HT1080 (cell line): ENCODE results near the gene ECM1. TPM values are rescaled to one million over a fixed set of nuclear protein-coding genes. Genes with fewer than 3 reads are reported as not detected.

ENCODE experiments used
- DNase-seq: peaks from one replicate; pipeline ENCODE4 v3.0.0-alpha.2; 2015; ENCODE audit warnings: low read depth
- total RNA-seq: library from RNA; depleted of rRNA; stranded (reverse); fragments of >200 nt; shearing (Covaris generic); gene quantifications from 2 replicates; pipeline ENCODE4 v1.2.3, GENCODE V29; 2014

Gene ECM1
- total RNA-seq, 1 experiment from 2014 or later, result 17.7 TPM

DNA sequence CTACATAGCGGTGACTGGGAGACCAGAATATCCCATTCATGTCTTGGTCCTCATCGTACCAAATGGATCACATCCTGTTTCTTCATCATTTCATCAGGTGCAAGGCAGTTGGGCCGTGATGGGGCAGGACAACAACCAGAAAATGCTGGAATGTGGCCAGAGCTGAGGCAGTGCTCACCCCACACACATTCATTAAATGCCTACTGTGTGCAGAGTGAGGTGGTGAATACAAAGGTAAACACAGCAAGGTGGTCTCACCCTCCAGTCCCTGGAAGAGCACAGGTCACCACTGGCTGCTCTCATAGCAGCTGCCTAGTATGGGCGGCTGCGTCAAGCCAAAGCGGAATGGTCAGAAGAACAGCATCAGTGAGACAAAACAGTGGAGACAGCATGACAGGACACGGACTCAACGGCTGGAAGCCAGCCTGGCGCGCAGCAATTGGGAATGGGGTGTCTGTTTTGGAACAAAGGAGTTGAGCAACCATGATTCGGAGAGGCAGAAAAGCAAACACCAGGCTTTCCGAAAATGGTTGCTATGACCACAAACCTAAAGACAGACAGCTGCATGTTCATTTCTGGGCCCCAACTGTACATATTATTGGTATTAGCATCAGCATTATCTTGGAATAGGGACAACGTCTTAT is 35.7 kb downstream of the ECM1 start:
- DNase-seq, result no peak

DNA sequence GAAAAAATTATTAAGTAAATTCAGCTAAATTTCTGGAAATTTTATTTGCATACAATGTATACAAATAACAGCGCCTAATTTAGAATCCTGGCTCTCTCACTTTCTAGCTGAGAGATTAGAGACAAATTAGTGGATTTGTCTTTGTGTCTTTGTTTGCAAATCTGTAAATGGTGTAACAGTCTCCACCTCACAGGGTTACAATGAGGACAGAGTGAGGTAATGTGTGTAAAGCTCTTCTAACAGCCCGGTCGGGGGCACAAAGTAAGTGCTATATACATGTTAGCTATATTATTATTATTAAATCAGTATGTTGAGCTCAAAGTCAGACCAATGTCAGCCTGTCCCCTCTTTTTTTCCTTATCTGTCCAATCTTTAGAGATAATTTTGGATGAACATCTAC is 36.3 kb downstream of the ECM1 start:
- DNase-seq, result no peak

DNA sequence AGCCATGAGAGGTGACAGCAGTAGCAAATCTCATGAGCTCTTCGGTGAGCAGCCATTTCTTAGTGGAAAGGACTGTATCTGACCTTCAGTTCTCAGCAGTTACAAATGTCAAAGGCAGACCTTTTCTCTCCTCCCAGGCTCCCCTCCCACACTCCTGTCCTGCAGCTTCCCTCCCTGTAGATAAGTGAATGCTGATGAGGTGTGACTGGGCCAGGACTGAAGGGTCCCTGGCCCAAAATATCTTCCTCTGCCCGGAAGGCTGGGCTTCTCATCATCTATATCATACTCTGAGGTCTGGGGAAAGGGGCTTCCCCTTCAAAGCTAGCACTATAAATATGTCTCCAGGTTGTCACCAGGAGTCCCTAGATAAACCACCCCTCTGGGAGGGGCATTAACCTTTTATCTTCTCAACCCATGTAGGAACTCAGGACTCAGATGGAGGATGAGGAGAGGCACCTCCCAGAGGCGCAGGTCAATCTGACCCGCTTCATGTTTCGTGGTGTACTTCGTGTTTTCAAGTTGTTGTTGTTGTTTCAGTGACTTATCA is 37.6 kb downstream of the ECM1 start:
- DNase-seq, result no peak

DNA sequence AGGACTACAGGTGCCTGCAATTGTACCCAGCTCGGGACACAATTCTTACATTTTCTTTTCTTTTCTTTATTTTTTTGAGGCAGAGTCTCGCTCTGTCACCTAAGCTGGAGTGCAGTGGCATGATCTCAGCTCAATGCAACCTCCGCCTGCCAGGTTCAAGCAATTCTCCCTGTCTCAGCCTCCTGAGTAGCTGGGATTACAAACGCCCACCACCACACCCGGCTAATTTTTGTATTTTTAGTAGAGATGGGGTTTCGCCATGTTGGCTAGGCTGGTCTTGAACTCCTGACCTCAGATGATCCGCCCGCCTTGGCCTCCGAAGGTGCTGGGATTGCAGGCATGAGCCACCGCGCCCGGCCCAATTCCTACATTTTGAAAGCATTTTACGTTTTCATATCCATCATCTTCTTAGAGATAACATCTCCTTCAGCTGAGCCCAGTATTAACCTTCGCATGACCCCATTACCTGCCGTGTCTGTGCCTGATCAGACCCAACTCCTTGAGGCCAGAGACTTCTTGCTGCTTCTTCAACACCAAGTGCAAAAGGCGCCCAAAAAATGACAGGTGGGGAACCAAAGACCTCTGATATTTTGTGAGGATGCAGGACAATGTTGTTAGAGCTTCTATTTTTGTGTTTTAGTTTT is 38.5 kb downstream of the ECM1 start:
- DNase-seq, result no peak

DNA sequence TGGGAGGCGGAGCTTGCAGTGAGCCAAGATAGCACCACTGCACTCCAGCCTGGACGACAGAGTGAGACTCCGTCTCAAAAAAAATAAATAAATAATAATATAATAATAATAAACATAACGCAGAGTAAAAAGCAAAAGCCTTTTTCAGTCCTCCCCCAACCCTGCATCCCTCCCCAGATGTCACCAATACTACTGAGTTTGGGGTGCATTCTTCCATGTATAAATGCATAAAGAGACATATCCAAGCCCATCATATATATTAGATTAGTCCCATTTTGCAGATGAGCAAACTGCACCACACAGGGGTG is 40.4 kb downstream of the ECM1 start:
- DNase-seq, result no peak

DNA sequence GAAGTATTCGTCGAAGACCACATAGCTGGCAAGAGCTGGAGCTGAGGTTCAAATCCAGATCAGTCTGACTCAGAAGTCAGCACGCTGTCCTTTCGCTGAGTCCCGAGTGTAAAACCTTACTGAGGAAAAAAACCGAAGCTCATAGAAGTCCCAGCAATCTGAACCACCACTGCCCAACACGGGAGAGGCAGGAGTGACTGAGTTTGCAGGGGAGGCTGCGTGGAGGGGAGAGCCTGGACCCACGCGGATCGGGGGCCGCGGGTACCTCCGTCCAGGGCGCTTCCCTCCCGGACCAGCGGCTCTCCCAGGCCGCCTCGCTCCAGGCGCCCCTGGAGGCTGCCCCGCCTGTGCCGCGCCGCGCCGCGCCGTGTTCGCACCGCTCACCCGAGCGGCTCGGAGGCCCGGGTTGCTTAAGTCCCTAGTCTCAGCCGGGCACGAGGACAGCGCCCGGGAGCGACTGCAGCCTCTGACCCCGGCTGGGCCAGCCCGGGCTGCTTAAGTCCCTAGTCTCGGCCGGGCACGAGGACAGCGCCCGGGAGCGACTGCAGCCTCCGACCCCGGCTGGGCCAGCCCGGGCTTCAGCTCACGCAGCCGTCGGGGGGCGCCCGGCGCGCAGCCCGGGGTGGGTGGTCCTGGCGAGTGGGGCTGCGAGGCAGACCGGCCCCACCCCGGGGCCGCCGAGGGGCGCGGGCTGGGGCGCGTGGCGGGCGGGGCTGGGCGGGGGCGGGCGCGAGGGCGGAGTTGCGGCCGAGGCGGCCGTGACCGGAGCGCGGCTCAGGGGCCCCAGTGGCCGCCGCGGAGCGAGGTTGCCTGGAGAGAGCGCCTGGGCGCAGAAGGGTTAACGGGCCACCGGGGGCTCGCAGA is 41.0 kb downstream of the ECM1 start, which contains the start of gene ADAMTSL4:
Gene ADAMTSL4, plus strand, starts transcription at position 777 of the 864 bp plus-strand sequence. CDS start 2,881 bp downstream, outside the sequence.
- DNase-seq, result peak; percentile 52

DNA sequence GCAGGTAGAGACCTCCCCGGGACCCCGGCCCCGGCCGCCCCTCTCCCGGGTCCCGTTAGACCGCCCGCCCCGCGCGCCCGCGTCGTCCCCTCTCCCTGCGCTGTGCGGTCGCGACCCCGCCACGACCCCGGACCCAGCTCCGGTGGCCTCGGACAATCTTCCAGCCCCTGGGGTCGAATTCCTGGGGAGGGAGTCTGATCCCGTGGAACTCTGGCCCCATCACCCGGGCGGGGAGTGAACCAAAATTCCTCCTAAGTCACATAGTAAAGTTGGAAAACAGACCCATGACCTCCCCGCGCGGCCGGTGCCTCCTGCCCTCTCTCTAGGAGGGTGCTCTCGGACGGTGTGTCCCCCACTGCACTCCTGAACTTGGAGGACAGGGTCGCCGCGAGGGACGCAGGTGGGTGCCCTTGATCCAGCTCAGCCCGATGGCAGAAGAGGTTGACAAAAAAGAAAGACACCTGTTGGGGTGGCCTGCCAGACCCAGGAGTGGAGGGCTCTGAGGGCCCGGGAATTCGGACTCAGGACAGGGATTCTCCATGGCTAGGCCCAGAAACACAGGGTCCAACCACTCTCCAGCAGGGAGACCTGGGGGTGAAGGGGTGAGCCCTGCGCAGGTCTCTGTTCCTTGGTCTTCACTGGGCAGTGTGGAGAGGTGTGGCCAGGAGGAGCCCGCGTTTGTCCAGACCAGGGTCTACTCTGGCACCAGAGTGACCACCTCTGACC is 41.8 kb downstream of the ECM1 start:
- DNase-seq, result no peak

DNA sequence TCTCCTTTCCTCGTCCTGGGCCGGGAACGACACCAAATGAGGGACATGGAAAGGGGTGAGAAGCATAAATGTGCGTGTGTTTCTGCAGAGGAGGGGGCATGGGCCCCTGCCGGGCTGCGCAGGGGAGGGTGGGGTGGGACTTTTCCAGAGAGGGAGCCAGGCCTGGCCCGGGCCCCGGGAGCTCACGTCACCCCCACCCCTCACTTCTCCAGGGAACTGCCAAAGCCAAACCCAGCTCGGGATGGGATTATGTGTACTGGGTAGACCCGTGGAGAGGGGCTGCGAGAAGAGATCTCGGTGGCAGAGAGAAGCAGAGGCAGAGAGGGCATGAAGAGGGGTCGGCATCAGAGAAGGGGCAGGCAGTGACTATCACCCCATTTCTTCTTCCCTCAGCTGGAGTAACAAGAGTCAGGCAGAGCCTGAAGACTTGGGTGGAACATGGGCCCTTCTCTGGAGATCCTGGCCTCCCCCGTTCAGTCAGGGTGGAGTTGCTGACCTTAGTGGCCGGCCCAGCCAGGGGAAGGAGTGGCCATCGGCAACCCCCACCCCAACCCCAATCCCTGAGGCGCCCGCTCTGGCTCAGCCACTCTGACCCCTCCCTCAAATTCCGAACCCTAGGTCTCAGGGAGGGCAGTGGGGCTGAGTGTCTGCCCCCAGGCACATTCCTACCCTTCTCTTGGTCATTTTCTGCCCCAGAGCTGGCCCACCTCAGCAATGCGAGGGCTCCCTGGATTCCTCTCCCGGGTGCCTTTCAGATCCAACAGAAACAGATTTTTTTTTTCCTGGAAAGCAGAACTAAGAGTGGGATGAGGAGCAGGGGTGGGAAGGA is 42.5 kb downstream of the ECM1 start:
- no peak for DNase-seq

DNA sequence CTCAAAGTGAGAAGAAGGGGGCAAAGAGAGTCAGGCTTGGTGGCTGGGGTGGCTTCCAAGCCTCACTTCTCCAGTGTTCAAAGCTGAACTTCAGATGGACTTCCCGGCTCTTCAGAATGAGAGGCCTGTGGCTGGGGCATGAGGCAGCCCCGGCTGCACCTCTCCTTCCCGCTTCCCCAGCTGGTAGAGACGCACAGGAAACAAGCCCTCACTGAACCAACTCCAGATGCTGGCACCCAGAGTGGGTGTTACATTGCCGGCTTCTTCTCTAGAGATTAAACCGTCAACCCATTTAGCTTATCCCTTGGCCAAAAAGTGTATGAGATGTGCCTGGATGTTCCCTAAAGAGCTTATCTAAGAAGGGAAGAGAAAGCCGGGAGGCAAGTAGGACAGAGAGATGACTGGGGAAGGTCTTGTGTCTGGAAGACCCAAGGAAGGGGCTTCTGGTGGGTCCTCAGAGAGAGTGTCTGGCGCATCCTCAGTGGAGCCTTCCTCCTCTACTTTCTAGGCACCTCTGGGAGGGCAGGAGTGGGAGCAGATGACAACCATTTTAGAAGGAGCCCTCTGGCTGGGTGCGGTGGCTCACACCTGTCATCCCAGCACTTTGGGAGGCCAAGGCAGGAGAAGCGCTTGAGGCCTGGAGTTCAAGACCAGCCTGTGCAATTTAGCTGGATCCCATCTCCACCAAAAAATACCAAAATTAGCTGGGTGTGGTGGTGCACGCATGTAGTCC is 43.3 kb downstream of the ECM1 start:
- DNase-seq, result no peak

DNA sequence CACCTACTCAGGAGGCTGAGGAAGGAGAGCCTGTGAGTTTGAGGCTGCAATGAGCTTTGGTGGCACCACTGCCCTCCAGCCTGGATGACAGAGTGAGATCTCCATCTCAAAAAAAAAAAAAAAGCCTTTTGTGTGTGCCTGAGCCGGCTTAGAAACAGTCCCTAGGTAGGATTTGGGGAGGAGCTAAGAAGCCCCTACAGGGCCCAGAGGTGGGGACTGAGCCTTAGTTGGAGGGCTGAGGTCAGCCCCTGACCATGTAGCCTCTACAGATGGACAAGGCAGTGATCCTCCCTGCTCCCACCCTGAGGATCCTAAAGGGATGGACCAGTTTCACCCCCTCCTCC is 43.8 kb downstream of the ECM1 start:
- DNase-seq, result no peak

DNA sequence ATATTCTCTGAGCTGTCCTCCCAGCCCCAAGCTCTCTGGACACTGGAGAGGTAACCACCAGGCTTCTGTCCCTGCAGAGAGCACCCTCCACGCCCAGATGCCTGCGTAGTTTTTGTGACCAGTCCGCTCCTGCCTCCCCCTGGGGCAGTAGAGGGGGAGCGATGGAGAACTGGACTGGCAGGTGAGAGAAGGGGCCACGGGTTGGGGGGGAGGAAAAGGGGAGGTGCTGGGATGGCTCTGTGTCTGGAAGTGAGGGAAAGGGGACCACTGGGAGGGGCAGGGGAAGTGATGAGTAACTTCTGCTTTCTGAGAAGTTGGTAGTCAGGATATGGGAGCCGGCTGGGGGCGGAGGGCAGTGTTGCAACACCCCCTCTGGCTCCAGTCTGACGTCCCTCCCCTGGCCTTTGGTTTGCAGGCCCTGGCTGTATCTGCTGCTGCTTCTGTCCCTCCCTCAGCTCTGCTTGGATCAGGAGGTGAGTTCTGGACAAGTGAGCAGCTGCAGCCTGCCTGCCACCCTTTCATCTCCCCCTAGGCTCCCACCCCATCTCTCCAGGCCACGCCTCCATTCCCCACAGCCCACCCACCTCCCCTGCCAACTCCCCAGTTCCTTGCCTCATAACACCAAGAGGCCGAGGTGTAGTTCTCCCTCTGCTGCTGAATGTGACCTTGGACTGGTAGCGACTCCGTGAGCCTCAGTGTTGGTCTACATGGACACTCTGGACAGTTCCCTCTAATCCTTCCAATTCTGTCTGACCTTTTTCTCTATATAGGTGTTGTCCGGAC is 44.4 kb downstream of the ECM1 start:
- DNase-seq, result peak; percentile 94

DNA sequence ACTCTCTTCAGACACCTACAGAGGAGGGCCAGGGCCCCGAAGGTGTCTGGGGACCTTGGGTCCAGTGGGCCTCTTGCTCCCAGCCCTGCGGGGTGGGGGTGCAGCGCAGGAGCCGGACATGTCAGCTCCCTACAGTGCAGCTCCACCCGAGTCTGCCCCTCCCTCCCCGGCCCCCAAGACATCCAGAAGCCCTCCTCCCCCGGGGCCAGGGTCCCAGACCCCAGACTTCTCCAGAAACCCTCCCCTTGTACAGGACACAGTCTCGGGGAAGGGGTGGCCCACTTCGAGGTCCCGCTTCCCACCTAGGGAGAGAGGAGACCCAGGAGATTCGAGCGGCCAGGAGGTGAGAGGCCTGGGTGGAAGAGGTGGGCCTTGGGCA is 45.0 kb downstream of the ECM1 start:
- DNase-seq, result no peak

DNA sequence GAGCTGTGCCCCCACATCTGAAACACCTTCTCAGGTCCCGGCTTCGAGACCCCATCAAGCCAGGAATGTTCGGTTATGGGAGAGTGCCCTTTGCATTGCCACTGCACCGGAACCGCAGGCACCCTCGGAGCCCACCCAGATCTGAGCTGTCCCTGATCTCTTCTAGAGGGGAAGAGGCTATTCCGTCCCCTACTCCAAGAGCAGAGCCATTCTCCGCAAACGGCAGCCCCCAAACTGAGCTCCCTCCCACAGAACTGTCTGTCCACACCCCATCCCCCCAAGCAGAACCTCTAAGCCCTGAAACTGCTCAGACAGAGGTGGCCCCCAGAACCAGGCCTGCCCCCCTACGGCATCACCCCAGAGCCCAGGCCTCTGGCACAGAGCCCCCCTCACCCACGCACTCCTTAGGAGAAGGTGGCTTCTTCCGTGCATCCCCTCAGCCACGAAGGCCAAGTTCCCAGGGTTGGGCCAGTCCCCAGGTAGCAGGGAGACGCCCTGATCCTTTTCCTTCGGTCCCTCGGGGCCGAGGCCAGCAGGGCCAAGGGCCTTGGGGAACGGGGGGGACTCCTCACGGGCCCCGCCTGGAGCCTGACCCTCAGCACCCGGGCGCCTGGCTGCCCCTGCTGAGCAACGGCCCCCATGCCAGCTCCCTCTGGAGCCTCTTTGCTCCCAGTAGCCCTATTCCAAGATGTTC is 45.6 kb downstream of the ECM1 start:
- no peak for DNase-seq

DNA sequence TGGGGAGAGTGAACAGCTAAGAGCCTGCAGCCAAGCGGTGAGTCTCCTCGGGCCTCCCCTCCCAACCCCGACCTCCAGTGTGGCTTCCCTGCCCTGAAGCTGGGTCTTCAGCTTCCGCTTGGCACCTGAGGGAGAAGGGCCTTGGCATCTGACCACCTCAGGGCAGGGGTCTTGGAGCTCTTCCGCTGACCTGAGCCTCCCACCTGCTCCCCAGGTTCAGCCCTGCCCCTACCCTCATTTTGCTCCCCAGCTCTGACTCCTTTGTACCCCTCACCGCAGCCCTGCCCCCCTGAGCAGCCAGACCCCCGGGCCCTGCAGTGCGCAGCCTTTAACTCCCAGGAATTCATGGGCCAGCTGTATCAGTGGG is 46.2 kb downstream of the ECM1 start:
- no peak for DNase-seq

DNA sequence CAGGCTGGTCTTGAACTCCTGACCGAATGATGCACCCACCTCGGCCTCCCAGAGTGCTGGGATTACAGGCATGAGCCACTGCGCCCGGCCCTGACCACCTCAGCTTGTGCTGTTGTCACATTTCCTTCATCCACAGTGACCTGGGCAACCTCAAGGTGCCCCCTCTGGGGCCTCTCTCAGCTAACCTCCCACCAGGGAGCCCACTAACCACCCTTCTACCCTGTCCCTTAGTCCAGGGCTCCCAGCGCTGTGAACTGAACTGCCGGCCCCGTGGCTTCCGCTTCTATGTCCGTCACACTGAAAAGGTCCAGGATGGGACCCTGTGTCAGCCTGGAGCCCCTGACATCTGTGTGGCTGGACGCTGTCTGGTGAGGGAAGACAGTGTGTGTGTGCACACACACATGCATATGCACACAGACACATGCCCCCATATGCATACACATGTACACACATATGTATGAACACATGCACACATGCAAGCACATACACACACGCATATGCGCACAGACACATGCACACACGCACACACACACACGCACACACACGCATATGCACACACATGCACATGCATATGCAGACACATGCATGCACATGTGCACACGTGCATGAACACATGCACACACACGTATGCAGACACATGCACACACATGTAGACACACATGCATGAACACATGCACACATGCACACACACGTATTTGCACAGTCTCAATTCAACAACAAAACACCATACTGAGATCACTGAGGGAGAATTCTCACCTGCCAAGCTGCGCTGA is 47.5 kb downstream of the ECM1 start:
- DNase-seq, result no peak

DNA sequence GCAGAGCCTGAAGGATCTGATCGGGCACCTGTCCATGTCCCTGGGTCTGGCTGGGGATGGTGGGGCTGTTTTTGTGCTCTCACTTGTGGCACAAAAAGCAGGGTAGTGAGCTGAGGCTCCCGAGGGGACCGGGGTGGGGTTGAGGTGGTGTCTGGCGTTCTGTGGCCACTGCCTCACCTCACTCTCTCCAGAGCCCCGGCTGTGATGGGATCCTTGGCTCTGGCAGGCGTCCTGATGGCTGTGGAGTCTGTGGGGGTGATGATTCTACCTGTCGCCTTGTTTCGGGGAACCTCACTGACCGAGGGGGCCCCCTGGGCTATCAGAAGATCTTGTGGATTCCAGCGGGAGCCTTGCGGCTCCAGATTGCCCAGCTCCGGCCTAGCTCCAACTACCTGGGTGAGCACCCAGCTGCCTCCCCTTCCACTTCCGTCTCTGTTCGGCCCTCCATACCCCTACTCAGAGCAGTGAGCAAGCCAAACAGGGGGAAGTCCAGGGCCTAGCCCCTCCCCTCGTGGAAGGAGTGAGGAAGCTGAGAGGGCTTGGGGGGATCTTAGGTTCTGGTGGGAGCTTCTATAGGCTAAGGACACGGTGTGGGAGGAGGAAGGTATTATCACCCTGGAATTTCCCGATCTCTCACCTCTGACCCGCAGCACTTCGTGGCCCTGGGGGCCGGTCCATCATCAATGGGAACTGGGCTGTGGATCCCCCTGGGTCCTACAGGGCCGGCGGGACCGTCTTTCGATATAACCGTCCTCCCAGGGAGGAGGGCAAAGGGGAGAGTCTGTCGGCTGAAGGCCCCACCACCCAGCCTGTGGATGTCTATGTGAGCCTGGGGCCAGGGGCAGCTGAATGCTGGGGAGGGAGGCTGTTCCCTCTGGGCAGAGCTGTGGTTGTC is 48.3 kb downstream of the ECM1 start:
- no peak for DNase-seq

DNA sequence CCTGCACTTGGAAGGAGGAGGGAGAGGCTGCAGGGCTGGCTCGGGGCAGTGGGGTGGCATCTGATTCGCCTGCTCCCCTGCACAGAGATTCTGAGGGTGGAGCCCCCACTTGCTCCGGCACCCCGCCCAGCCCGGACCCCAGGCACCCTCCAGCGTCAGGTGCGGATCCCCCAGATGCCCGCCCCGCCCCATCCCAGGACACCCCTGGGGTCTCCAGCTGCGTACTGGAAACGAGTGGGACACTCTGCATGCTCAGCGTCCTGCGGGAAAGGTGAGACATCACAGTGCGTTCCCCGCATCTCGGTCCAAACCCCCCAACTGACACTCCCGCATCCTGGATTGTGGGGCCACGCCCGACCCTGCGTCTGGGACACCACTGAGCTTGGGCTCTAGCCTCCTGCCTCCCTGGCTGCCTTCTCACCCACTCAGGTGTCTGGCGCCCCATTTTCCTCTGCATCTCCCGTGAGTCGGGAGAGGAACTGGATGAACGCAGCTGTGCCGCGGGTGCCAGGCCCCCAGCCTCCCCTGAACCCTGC is 49.2 kb downstream of the ECM1 start:
- no peak for DNase-seq
